ENCODE results near the gene ZGLP1. TPM values are rescaled to one million over a fixed set of nuclear protein-coding genes. Genes with fewer than 3 reads are reported as not detected.

Gene ZGLP1
- total RNA-seq, 2 donors from 2014 or later: 0.96 to 5.1 TPM

GRCh38 chr19:10335352-10335985 lies 25.9 kb upstream of the ZGLP1 start:
- Histone ChIP-seq H3K4me1 (peaks cover 8% of the 10 kb centered on the region), H3K27me3 (no peaks in the 10 kb centered on the region), H3K4me3 (no peak overlapping the region), H3K36me3 (no peaks in the 10 kb centered on the region), H3K27ac (no peak overlapping the region), H3K9ac (ENCODE audit: low read depth in 2 of 2, low read length in 2 of 2) (peak overlapping the region in 1 of 2 donors; percentile 73), H3K9me3 (no peaks in the 10 kb centered on the region)
- no peak for DNase-seq
- TF ChIP-seq, protein P1, sequence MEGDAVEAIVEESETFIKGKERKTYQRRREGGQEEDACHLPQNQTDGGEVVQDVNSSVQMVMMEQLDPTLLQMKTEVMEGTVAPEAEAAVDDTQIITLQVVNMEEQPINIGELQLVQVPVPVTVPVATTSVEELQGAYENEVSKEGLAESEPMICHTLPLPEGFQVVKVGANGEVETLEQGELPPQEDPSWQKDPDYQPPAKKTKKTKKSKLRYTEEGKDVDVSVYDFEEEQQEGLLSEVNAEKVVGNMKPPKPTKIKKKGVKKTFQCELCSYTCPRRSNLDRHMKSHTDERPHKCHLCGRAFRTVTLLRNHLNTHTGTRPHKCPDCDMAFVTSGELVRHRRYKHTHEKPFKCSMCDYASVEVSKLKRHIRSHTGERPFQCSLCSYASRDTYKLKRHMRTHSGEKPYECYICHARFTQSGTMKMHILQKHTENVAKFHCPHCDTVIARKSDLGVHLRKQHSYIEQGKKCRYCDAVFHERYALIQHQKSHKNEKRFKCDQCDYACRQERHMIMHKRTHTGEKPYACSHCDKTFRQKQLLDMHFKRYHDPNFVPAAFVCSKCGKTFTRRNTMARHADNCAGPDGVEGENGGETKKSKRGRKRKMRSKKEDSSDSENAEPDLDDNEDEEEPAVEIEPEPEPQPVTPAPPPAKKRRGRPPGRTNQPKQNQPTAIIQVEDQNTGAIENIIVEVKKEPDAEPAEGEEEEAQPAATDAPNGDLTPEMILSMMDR (IDR thresholded peaks at IDR 0.05): no peak
- intact Hi-C loops (cut with DNase I): loop anchor here (5.0 kb wide), 1 partner anchor 47 kb away; the partner anchor contains the start of gene TYK2

DNA sequence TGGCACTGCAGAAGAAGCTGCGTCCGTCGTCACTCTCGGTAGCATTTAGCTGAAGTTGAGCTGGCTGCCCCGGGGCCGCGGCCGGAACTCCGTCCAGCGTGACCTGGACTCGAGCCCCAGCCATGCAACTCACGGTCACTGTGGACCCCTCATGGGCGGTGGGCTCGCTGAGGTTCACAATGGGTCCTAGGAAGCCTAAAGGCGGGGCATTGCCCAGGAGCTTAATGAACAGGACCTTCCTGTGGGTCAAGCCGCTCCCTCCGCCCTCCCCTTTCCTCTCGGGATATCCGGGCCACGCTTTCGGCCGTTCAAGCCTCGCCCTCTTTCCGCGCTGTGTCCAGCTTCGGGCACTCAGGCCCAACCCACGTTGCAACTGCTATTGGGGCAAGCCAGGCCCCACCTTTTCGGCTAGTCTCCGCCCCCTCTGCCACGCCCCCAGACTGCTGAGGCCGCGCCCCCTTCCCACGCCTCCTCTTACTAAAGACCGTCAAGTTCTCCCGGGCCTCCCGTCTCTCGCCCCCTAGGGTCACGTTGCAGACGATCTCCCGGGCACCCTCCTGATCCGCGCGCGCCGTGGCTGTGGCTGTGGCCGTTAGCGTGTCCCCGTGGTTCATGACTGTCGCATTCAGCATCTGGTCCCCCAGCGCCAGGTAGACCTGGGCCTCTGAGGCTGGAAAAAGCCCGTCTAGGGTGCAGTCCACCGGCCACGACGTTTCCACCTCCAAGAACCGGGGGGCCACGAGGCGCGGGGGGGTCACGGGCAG lies 25.2 kb upstream of the ZGLP1 start:
- TF ChIP-seq, protein P1 (IDR thresholded peaks at IDR 0.05): no peak
- intact Hi-C loops (cut with DNase I): loop anchor here (5.0 kb wide), 2 partner anchors 48 to 67 kb away; partner anchors contain the start of gene TYK2
- peaks cover 8% of the 10 kb centered on the region for H3K4me1 ChIP-seq
- no peaks in the 10 kb centered on the region for H3K27me3 ChIP-seq
- H3K36me3 ChIP-seq: peaks cover under 1% of the 10 kb centered on the region
- peak; percentile 99 for DNase-seq
- H3K9me3 ChIP-seq: no peaks in the 10 kb centered on the region
- peak overlapping the region; percentile 85 for H3K4me3 ChIP-seq
- peak overlapping the region; percentile 52 to 73 for H3K9ac ChIP-seq (ENCODE audit: low read depth in 2 of 2, low read length in 2 of 2)
- H3K27ac ChIP-seq: peak overlapping the region; percentile 84

- DNase-seq: peak; percentile 60
- peak overlapping the region; percentile 56 to 73 for H3K9ac ChIP-seq (ENCODE audit: low read depth in 2 of 2, low read length in 2 of 2)
- TF ChIP-seq, protein P1 (IDR thresholded peaks at IDR 0.05): no peak
These were observed 24.4 kb upstream of the ZGLP1 start for GRCh38 chr19:10333758-10334587.

GRCh38 chr19:10332965-10333757 lies 23.5 kb upstream of the ZGLP1 start, which contains the start of gene RAVER1:
RAVER1 (minus strand) TSS chr19:10333529; CDS start chr19:10333507, 22 bp downstream.
- TF ChIP-seq, protein P1 (IDR thresholded peaks at IDR 0.05): no peak
- DNase-seq: peak; percentile 98
- H3K4me1 ChIP-seq: peaks cover 8% of the 10 kb centered on the region
- H3K36me3 ChIP-seq: peaks cover 6% of the 10 kb centered on the region
- intact Hi-C loops (cut with DNase I): loop anchor here (5.0 kb wide), 1 partner anchor 66 kb away; no protein-coding TSS in a partner anchor
- H3K27ac ChIP-seq: peak within 1 kb of the TSS; percentile 84
- no peaks in the 10 kb centered on the region for H3K27me3 ChIP-seq
- no peaks in the 10 kb centered on the region for H3K9me3 ChIP-seq
- peak within 1 kb of the TSS; percentile 73 to 80 for H3K9ac ChIP-seq (ENCODE audit: low read depth in 2 of 2, low read length in 2 of 2)
- H3K4me3 ChIP-seq: peak within 1 kb of the TSS; percentile 85

More at GRCh38 chr19:10333758-10334587, 24.4 kb upstream of the ZGLP1 start:
- H3K4me3 ChIP-seq: peak overlapping the region; percentile 85
- peaks cover 5% of the 10 kb centered on the region for H3K36me3 ChIP-seq
- H3K4me1 ChIP-seq: peaks cover 8% of the 10 kb centered on the region
- H3K27me3 ChIP-seq: no peaks in the 10 kb centered on the region
- H3K27ac ChIP-seq: peak overlapping the region; percentile 84
- intact Hi-C loops (cut with DNase I): loop anchor here (5.0 kb wide), 1 partner anchor 67 kb away; no protein-coding TSS in a partner anchor
- H3K9me3 ChIP-seq: no peaks in the 10 kb centered on the region

Data from colonic mucosa (tissue), 4 donors.